Smooth muscle cell (in vitro differentiated cells): ENCODE data around the gene MAD1L1. TPM values are rescaled to one million over a fixed set of nuclear protein-coding genes. Genes with fewer than 3 reads are reported as not detected.

Experiments
- DNase-seq: peaks from one replicate; lab custom pipeline; 2025; ENCODE audit not compliant: unreplicated experiment; lab: John Stamatoyannopoulos, UW
- H2AFZ ChIP-seq: fragments of 200-600 bp; sonication (generic); 2 replicates; pipeline ENCODE4 v1.6.0; 2016; ENCODE audit warnings: antibody characterized with exemption, low read depth, mild to moderate bottlenecking
- H3F3A ChIP-seq: fragments of 200-600 bp; sonication (generic); 2 replicates; pipeline ENCODE4 v1.6.0; 2017; ENCODE audit warnings: antibody characterized with exemption, low read depth
- H3K27ac ChIP-seq: fragments of 200-600 bp; sonication (generic); 2 replicates; pipeline ENCODE4 v1.5.1; 2016; ENCODE audit warnings: low read depth, mild to moderate bottlenecking
- H3K27me3 ChIP-seq: fragments of 200-600 bp; sonication (generic); 2 replicates; pipeline ENCODE4 v1.6.1; 2016; ENCODE audit warnings: low read depth, mild to moderate bottlenecking
- H3K36me3 ChIP-seq: fragments of 200-600 bp; sonication (generic); 2 replicates; pipeline ENCODE4 v1.5.1; 2016; ENCODE audit warnings: low read depth
- H3K4me1 ChIP-seq: fragments of 200-600 bp; sonication (generic); 2 replicates; pipeline ENCODE4 v1.5.1; 2016; ENCODE audit warnings: low read depth
- H3K4me2 ChIP-seq: fragments of 200-600 bp; sonication (generic); 2 replicates; pipeline ENCODE4 v1.6.0; 2016; ENCODE audit warnings: mild to moderate bottlenecking
- H3K4me3 ChIP-seq: fragments of 200-600 bp; sonication (generic); 2 replicates; pipeline ENCODE4 v1.5.1; 2016; ENCODE audit warnings: mild to moderate bottlenecking
- H3K79me2 ChIP-seq: fragments of 200-600 bp; sonication (generic); 2 replicates; pipeline ENCODE4 v1.6.0; 2016; ENCODE audit warnings: low read depth, mild to moderate bottlenecking
- H3K9ac ChIP-seq: fragments of 200-600 bp; sonication (generic); 2 replicates; pipeline ENCODE4 v1.6.0; 2016; ENCODE audit warnings: low read depth
- H3K9me3 ChIP-seq: fragments of 200-600 bp; sonication (generic); replicated peaks from 2 replicates; pipeline ENCODE4 v1.5.1; 2016; ENCODE audit warnings: low read depth
- H4K20me1 ChIP-seq: fragments of 200-600 bp; sonication (generic); 2 replicates; pipeline ENCODE4 v1.6.0; 2016; ENCODE audit warnings: low read depth
- CTCF ChIP-seq: fragments of 200-600 bp; sonication (generic); IDR thresholded peaks from 2 replicates; pipeline ENCODE4 v1.5.1; 2017; ENCODE audit warnings: borderline replicate concordance, mild to moderate bottlenecking, antibody characterized with exemption; ENCODE audit not compliant: insufficient read depth, poor library complexity, severe bottlenecking
- WGBS: methylation state at CpG from one replicate; pipeline ENCODE4 v1.1.7; 2016; ENCODE audit warnings: low lambda C conversion rate; 5-methylcytosine and 5-hydroxymethylcytosine counted together
- polyA plus RNA-seq: library from polyadenylated mRNA; unstranded; fragments of >200 nt; fragmentation: Nextera tagmentation; extraction: Ambion mirVana; gene quantifications from 2 replicates; pipeline ENCODE4 v1.2.1, GENCODE V29; 2016
- total RNA-seq: library from RNA; depleted of rRNA; stranded (reverse); fragments of >200 nt; gene quantifications from 2 replicates; pipeline ENCODE4 v1.2.3, GENCODE V29; 2014

Gene MAD1L1
- total and polyA plus RNA-seq, 2 experiments from 2014 or later: 33.4 to 60.7 TPM

DNA sequence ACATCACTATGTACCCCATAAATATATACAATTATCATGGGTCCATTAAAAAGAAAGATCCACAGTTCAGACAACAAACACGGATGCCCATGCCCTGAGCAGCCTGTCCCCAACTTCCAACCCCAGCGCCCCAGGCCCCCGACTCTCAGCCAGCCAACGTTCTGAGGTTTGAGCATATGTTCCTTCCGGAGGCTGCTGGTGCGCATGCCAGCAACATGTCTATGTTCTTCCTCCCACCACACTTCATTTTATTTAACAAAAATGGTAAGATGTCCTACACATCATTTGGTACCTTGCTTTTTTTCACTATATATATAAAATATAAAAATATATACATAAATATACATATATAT, 250.9 kb downstream of the MAD1L1 start:
- Histone ChIP-seq H3K4me3 (no peak overlapping the region), H3K27me3 (no peaks in the 10 kb centered on the region), H3F3A (no peaks in the 10 kb centered on the region), H3K9ac (no peak overlapping the region), H3K4me1 (no peaks in the 10 kb centered on the region), H4K20me1 (no peaks in the 10 kb centered on the region), H3K27ac (no peak overlapping the region), H3K9me3 (no peaks in the 10 kb centered on the region), H3K79me2 (no peaks in the 10 kb centered on the region), H3K36me3 (no peaks in the 10 kb centered on the region), H2AFZ (no peak overlapping the region), H3K4me2 (no peak overlapping the region)
- no peak for DNase-seq
- no peak for TF ChIP-seq CTCF
- 96% methylated on average over 6 of the region's 6 CpGs for WGBS

DNA sequence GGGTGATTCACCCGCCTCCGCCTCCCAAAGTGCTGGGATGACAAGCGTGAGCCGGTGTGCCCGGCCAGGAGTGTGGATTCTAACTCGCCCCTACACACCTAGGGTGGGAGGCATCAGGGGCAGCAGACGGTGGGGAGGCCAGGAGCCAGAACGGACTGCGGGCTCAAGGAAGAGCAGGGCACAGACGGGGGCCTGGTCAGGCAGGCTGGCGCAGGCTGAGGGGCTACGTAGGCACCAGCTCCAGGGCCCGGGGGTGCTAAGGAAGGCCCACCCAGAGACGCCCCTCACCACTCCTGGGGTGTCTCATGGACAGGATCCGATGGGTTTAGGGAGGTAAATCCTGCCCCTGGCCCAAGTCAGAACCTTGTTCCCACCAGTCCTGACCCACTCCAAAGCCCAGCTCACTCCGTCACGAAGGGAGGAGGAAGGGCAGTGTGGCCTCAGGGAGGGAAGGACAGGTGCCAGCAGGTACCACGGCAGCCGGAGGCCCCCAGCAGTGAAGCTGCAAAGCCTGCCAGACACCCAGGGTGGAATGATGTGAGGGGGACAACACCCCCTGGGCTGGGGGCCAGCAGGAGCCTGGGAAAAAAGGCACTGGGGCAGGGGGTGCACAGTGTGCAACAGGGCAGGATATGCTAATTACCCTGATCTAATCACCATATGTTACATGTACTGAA, 251.4 kb downstream of the MAD1L1 start:
- no peaks in the 10 kb centered on the region for H3F3A ChIP-seq
- no peak for TF ChIP-seq CTCF
- WGBS: 93% methylated on average over 19 of the region's 19 CpGs
- H3K27me3 ChIP-seq: no peaks in the 10 kb centered on the region
- H3K4me1 ChIP-seq: no peaks in the 10 kb centered on the region
- H4K20me1 ChIP-seq: no peaks in the 10 kb centered on the region
- H3K27ac ChIP-seq: no peak overlapping the region
- no peaks in the 10 kb centered on the region for H3K36me3 ChIP-seq
- H3K9me3 ChIP-seq: no peaks in the 10 kb centered on the region
- H3K79me2 ChIP-seq: no peaks in the 10 kb centered on the region
- no peak for DNase-seq
- no peak overlapping the region for H3K9ac ChIP-seq
- no peak overlapping the region for H3K4me3 ChIP-seq
- H2AFZ ChIP-seq: no peak overlapping the region
- no peak overlapping the region for H3K4me2 ChIP-seq

DNA sequence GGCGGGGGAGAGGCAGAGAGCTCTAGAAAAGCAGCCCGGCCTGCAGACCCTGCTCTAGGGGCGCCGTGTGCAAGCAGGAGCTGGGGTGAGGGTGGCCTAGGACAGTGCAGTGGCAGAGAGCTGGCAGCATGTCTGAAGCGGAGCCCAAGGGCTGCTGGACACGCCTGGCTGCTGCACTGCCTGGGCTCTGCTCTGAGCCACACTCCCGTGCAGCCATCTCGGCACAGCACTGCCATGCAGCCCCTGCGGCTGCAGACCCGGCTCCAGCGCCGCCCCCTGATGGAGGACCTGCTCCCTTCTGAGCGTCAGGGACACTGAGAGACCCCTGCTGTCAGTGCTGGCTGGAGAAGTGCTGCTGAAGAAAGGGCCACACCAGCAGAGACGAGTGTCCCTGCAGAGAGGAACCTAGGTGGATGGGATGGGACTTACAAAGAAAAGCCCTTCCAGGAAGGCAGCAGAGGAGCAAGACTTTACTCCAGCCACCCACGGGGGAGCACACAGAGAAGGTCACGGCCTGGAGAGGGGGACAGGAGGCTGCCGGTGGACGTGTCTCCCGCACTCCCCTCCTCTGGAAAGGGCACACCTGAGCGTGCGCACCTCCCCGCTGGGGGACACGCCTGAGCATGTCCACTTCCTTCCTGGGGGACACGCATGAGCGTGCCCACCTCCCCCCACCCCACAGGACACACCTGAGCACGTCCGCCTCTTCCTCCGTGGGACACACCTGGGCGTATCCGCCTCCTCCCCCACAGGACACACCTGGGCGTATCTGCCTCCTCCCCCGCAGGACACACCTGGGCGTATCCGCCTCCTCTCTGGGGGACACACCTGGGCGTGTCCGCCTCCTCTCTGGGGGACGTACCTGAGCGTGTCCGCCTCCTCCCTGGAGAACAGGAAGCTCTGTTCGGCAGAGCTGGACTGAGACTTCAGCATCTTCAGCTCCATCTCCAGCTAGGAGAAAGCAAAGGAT, 252.9 kb downstream of the MAD1L1 start:
- WGBS: 97% methylated on average over 40 of the region's 40 CpGs
- Histone ChIP-seq H3K27ac (no peak overlapping the region), H3K4me1 (no peaks in the 10 kb centered on the region), H3K79me2 (no peaks in the 10 kb centered on the region), H3K27me3 (no peaks in the 10 kb centered on the region), H3K4me3 (no peak overlapping the region), H3K9me3 (no peaks in the 10 kb centered on the region), H2AFZ (no peak overlapping the region), H3K9ac (no peak overlapping the region), H3K4me2 (no peak overlapping the region), H3K36me3 (no peaks in the 10 kb centered on the region), H3F3A (no peaks in the 10 kb centered on the region), H4K20me1 (no peaks in the 10 kb centered on the region)
- DNase-seq: no peak
- TF ChIP-seq CTCF: no peak
